ENCODE measurements around the gene CELA2B.

GRCh38 chr1:15445390-15446122, 30.3 kb upstream of the CELA2B start:
- TF ChIP-seq EZH2 (IDR thresholded peaks at IDR 0.05; ENCODE audit: borderline replicate concordance, control insufficient read depth, low read depth, low read length), result no peak
- no peak for TF ChIP-seq MEF2A (IDR thresholded peaks at IDR 0.05; ENCODE audit: insufficient read depth, low read depth, low read length)
- TF ChIP-seq NFIC (IDR thresholded peaks at IDR 0.05; ENCODE audit: low read depth, low read length), result no peak
- no peak for TF ChIP-seq CTCF (IDR thresholded peaks at IDR 0.05 in 2 of 3, conservative IDR thresholded peaks at IDR 0.05 in 1 of 3; ENCODE audit: control insufficient read depth in 2 of 3, extremely low read depth in 1 of 3, insufficient read depth in 1 of 3, low read depth in 3 of 3, low read length in 3 of 3)
- no peak for TF ChIP-seq SIX5 (IDR thresholded peaks at IDR 0.05; ENCODE audit: low read depth, low read length, severe bottlenecking)
- no peak for TF ChIP-seq POLR2A (IDR thresholded peaks at IDR 0.05; ENCODE audit: low read depth, low read length)
- TF ChIP-seq RAD21 (IDR thresholded peaks at IDR 0.05; ENCODE audit: insufficient read depth, low read depth, low read length), result no peak

Measured in GM12878 (cell line).